Lower lobe of right lung (tissue), 2 donors: ENCODE measurements around the gene NET1. TPM values are rescaled to one million over a fixed set of nuclear protein-coding genes. Genes with fewer than 3 reads are reported as not detected.

ENCODE experiments used
- ATAC-seq, 2 donors: fragments of 200-7000 bp; cut with Tn5 transposase; one replicate each; pipeline ENCODE4 v1.9.1; 2020 to 2022; ENCODE audit warnings: mild to moderate bottlenecking in 2 of 2, moderate library complexity in 2 of 2
- DNase-seq: peaks from one replicate; pipeline ENCODE4 v3.0.0-alpha.2; 2020
- H3K27ac ChIP-seq: fragments of 200-600 bp; one replicate; pipeline ENCODE4 v1.8.0; 2022
- H3K27me3 ChIP-seq: fragments of 200-600 bp; one replicate; pipeline ENCODE4 v1.8.0; 2022; ENCODE audit warnings: low read depth
- H3K36me3 ChIP-seq: fragments of 200-600 bp; one replicate; pipeline ENCODE4 v1.8.0; 2022; ENCODE audit warnings: mild to moderate bottlenecking
- H3K4me1 ChIP-seq: fragments of 200-600 bp; one replicate; pipeline ENCODE4 v1.8.0; 2022
- H3K4me3 ChIP-seq: fragments of 200-600 bp; one replicate; pipeline ENCODE4 v1.8.0; 2022; ENCODE audit warnings: mild to moderate bottlenecking
- H3K9me3 ChIP-seq: fragments of 200-600 bp; one replicate; pipeline ENCODE4 v1.8.0; 2022
- CTCF ChIP-seq: fragments of 200-600 bp; IDR thresholded peaks from one replicate; pipeline ENCODE4 v1.8.0; 2022; ENCODE audit warnings: antibody characterized with exemption, mild to moderate bottlenecking
- intact Hi-C: fragments of 100-400 bp; cut with DNase I; formaldehyde crosslinking; loops from one replicate; pipeline ENCODE4 v1.11.0; 2022
- long read RNA-seq: library from polyadenylated mRNA; unstranded; transcript quantifications from one replicate; pipeline ENCODE4 v2.0.0, GENCODE V29; 2021
- total RNA-seq: library from RNA; stranded (reverse); fragmentation: NEBNext Ultra II Directional; extraction: Animal tissue kit (Norgen Biotek cat#: 25700); gene quantifications from one replicate; pipeline ENCODE4 v1.2.1, GENCODE V29; 2021
- donor health status: DM: no; HTN: yes; CAD: no; lungs with severe emphysema.

Gene NET1
- total RNA-seq: 46.7 TPM
- long read RNA-seq, transcript NET1-202 (10 exons, 3,253 nt): major isoform, 19 of 35 reads
- long read RNA-seq, partial matches to known transcripts: 12 of 35 reads
- long read RNA-seq, other reads (novel, unspliced or antisense): 2 of 35 reads

DNA sequence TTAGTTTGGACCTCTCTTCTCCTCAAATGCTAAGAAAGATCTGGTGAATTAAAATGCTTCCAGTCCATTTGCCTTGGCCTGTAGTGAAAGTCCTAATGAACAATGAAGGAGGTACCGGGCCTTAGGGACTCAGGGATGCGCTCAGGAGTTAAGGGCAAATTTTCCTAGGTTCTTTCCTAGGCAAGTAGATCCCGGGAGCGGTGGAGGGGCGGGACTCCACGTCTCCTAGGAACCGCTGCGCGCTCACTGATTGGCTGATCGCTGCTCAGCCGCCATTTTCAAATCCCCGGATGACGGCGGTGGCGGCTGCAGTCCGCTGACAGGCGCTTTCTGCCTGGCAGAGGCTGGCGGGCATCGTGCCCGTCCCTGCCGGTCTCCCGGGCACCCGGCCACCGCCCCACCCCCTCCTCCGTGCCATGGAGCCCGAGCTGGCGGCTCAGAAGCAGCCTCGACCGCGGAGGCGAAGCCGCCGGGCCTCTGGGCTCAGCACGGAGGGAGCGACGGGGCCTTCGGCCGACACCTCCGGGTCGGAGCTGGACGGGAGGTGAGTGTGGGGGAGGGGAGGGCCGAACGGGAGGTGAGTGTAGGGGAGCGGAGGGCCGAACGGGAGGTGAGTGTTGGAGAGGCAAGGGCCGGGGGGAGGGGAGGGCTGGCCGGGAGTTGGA, at the start of gene NET1:
Gene NET1, plus strand, starts transcription at position 281 of the 665 bp plus-strand sequence. Its CDS starts 136 bp downstream, at position 417.
- intact Hi-C loops: no loop called here
- H3K36me3 ChIP-seq: no peaks in the 10 kb centered on the region
- no peak for TF ChIP-seq CTCF
- H3K4me3 ChIP-seq: peak within 1 kb of the TSS; percentile 71
- no peaks in the 10 kb centered on the region for H3K9me3 ChIP-seq
- DNase-seq (peak; percentile 87), ATAC-seq (peak; percentile 97 to 99)
- no peaks in the 10 kb centered on the region for H3K27me3 ChIP-seq
- H3K27ac ChIP-seq: no peak within 1 kb of the TSS
- peaks cover 6% of the 10 kb centered on the region for H3K4me1 ChIP-seq

DNA sequence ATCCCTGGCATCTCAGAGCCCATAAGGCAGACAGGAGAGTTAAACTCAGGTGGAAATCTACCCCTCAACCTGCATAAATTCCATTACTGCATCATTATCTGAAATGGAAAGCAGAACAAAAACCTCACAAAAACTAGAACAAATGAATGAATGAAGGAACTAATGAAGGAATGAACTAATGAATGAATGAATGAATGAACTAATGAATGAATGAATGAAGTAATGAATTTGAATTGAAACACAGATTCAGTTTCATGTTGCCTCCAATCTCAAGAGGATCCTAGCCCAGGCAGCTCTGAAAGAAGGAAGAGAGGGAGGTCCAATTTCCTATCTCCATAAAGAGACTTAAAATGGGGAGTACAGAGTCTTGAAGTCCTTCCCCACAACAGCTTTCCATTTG, 49.5 kb upstream of the NET1 start:
- no peak for ATAC-seq
- intact Hi-C loops: no loop called here
- TF ChIP-seq CTCF: no peak

GRCh38 chr10:5364374-5364773, 48.0 kb upstream of the NET1 start:
- Histone ChIP-seq H3K4me1 (no peaks in the 10 kb centered on the region), H3K27me3 (peaks cover 7% of the 10 kb centered on the region), H3K4me3 (no peak overlapping the region), H3K27ac (no peak overlapping the region), H3K36me3 (no peaks in the 10 kb centered on the region), H3K9me3 (no peaks in the 10 kb centered on the region)
- DNase-seq (no peak), ATAC-seq (no peak)
- intact Hi-C loops: no loop called here
- no peak for TF ChIP-seq CTCF

More for the DNA sequence above, 49.5 kb upstream of the NET1 start:
- Histone ChIP-seq H3K9me3 (no peaks in the 10 kb centered on the region), H3K27ac (no peak overlapping the region), H3K4me3 (no peak overlapping the region), H3K4me1 (no peaks in the 10 kb centered on the region), H3K27me3 (peaks cover 7% of the 10 kb centered on the region), H3K36me3 (no peaks in the 10 kb centered on the region)
- DNase-seq: no peak

- DNase-seq (no peak), ATAC-seq (peak; percentile 43 to 48)
- Histone ChIP-seq H3K4me3 (peak within 1 kb of the TSS; percentile 23), H3K4me1 (no peaks in the 10 kb centered on the region), H3K36me3 (no peaks in the 10 kb centered on the region), H3K27me3 (peaks cover 7% of the 10 kb centered on the region), H3K27ac (no peak within 1 kb of the TSS), H3K9me3 (no peaks in the 10 kb centered on the region)
- intact Hi-C loops: no loop called here
- no peak for TF ChIP-seq CTCF
Measured at GRCh38 chr10:5364890-5365338, 47.4 kb upstream of the NET1 start, which contains the start of gene UCN3. Gene UCN3 (plus strand): TSS chr10:5364966. CDS start chr10:5373721, 8,755 bp downstream.

DNA sequence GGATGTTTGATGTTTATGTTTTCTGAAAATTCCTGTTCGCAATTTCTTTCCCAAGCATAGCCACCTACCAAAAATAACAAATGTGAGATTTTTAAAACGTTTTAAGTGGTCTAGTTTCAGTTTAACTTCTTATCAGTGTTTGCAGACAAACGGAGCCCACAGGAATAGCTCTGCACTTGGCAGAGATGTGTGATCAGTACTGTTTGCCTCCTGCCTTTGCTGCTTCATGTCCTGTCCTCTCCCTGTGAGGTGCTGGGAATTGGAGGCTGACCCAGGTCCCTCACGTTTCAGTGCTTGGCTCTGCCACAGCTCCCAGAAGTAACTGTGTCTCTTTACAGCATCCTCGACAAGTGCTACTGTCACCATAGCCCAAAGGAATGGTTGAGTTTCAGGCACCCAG, 46.4 kb upstream of the NET1 start:
- Histone ChIP-seq H3K9me3 (no peaks in the 10 kb centered on the region), H3K36me3 (no peaks in the 10 kb centered on the region), H3K27me3 (peaks cover 7% of the 10 kb centered on the region), H3K4me1 (no peaks in the 10 kb centered on the region), H3K27ac (no peak overlapping the region), H3K4me3 (no peak overlapping the region)
- DNase-seq: no peak
- intact Hi-C loops: no loop called here
- TF ChIP-seq CTCF: no peak
- ATAC-seq: no peak
